OCI-LY3 (cell line): ENCODE measurements around the gene TGOLN2.

Experiments
- CTCF ChIP-seq: fragments of 200-600, 300-600 bp; sonication (generic); IDR thresholded peaks from 2 replicates; pipeline ENCODE4 v1.5.1; 2014; ENCODE audit warnings: antibody characterized with exemption, low read length, low read depth
- EZH2phosphoT487 ChIP-seq: fragments of 200-600 bp; shearing (Covaris generic); IDR thresholded peaks from 2 replicates; pipeline ENCODE4 v1.6.1; 2018; ENCODE audit warnings: antibody characterized with exemption, mixed run types, low read depth

- TF ChIP-seq CTCF (no peak), EZH2phosphoT487 (no peak)
These were observed 50.2 kb downstream of the TGOLN2 start for GRCh38 chr2:85277416-85278158.
